Stimulated activated CD8-positive, alpha-beta memory T cell treated with anti-CD3 and anti-CD28 coated beads, Interleukin-15, amount 100 ng/mL, for 24 hours (primary cell): ENCODE data around the gene SUCO.
"Not testable (repeated sequence)": the region's sequence is repeated elsewhere in the genome, so short reads cannot be mapped to it uniquely, and the experiment has no call there.

Experiments used
- DNase-seq: peaks from one replicate; pipeline ENCODE4 v3.0.0-alpha.2; 2020; ENCODE audit warnings: low read depth

The SUCO gene

DNA sequence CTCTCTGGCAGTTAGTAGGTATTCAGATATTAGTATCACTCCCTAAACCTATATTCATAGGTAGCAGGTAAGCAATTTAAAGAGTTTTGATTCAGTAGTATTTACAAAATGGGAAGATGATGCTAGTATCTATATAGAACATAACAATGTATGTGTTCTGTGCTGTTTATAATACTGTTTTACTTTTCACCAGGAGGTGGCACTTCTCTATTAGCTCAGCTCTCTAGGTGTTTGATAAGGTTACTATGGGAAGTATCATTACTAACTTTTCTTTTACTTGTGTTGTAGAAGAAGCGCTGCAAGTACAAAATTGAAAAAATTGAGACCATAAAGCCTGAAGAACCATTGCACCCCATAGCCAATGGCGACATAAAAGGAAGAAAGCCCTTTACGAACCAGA lies 76.6 kb downstream of the SUCO start:
- DNase-seq, result no peak

- DNase-seq, result no peak
These were observed 79.5 kb downstream of the SUCO start for GRCh38 chr1:172612478-172612877.

GRCh38 chr1:172613294-172613693 lies 80.3 kb downstream of the SUCO start:
- no peak for DNase-seq

- no peak for DNase-seq
These were observed 83.2 kb downstream of the SUCO start for GRCh38 chr1:172616195-172616594.

- DNase-seq, result no peak
These were observed 83.7 kb downstream of the SUCO start for GRCh38 chr1:172616636-172617035.

GRCh38 chr1:172620603-172621002 lies 87.7 kb downstream of the SUCO start:
- DNase-seq, result not testable (repeated sequence)

DNA sequence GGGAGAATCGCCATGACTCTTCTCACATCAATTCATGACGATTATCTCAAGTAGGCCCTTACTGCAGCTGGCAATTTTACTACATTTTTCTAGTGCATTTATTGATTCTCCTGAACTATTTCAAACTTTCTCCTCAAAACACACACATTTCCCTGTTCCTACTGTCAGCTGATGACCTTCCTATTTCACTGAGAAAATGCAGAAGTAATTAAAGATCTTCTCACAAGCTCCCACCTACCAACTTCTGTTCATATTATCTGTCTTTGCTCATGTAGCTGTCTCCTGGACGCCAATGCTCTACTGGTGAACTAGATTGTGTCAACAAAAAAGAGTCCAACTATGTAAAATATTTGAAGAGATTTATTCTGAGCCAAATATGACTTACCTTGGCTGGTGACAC lies 89.6 kb downstream of the SUCO start:
- no peak for DNase-seq

DNA sequence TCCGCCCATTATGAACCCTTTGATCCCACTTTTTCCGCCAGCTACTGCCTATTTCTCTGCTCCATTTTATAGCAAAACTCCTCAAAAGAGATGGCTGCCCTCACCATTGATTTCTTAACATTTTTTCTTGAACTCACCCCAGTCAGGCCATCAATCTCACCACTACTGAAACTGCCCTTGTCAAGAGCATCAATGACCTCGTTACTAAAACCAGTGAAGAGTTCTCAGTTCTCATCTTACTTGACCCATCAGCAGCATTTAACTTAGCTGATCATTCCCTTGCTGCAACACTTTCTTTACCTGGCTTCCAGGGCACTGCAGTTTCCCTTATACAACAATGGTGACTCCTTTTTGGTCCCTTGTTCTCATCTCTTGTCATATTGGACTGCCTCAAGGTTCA lies 90.8 kb downstream of the SUCO start:
- no peak for DNase-seq

- DNase-seq, result no peak
These were observed 93.9 kb downstream of the SUCO start for GRCh38 chr1:172626845-172627244.

GRCh38 chr1:172627702-172628101 lies 94.8 kb downstream of the SUCO start:
- no peak for DNase-seq

GRCh38 chr1:172628401-172628800 lies 95.5 kb downstream of the SUCO start:
- no peak for DNase-seq

GRCh38 chr1:172629170-172629569 lies 96.2 kb downstream of the SUCO start:
- DNase-seq, result no peak

- DNase-seq, result no peak
These were observed 96.7 kb downstream of the SUCO start for GRCh38 chr1:172629638-172630037.

- no peak for DNase-seq
These were observed 97.3 kb downstream of the SUCO start for GRCh38 chr1:172630056-172630818.

DNA sequence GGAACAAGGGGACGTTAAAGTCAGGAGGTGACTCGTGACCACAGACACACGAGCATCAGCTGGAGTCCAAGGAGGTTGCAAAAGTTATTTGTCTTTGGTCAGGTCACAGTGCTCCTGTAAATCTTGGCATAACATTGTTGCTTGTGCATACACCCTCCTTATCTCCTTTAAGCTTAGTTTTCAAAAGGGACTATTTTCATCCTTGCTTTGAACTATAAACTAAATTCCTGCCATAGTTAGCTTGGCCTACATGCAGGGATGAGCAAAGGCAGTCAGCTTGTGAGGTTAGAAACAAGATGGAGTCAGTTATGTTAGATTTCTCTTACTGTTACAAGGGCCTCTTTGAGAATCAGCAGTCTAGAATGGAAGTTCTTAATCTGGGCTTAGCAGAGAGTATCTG lies 97.9 kb downstream of the SUCO start:
- no peak for DNase-seq

DNA sequence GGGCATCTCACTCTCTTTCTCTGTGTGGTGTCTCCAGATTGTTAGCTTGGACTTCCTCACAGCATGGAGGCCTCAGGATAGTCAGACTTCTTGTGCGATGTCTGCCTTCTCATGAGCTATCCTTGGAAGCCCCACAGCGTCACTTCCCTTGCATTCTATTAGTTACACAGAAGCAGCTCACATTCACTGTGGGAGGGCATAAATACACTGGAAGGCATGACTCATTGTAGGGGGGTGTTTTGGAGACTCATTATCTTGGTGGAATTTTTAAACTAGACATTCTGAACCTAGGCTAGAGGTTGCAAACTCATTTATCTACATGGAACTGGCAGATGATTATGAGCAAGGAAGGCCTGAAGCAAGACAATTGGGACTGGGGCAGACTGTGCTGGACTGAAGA lies 104.6 kb downstream of the SUCO start:
- no peak for DNase-seq

GRCh38 chr1:172638249-172638648 lies 105.3 kb downstream of the SUCO start:
- DNase-seq, result no peak

DNA sequence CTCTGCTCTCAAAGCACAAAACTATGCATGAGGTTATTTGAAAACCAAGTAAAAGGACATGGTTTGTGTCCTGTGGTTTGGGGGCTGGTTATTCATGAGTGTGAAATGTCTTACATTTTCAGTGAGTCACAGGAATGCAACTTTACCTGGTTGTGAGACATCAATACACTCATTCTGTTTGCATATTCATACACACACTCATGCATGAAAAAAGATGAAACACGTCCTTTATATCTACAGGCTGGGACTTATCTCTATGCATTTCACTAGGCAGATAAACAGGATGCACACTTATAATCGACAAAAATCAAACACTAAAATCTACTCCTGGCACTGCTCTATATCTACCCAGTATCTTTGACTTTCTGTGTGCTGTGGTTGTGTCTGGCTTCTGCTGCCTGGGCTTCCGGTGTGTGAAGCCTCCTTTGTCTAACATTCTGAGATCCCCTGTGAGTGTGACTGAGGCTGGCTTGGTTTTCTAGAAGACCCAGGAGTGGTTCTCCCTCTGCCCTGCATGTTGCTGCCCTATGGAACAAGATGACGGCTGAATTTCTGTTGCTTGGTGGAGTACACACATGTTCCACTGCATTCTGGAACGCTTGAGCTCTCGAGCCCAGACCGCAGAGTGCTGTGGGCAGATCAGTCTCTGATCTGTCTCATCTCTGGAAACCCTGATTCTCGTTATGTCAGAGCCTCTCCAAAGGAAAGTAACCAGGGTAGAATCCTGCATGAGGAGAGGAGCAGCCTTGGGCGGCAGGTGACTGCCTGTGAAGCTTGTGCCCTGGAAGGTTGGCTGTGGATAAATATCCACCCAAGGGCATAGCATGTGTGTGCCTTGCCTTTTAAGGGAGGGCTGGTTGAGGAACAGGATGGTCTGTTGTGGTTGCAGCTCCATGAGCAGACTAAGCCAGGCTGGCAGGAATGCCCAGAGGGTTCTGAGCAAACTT lies 106.2 kb downstream of the SUCO start:
- peak; percentile 34 for DNase-seq

GRCh38 chr1:172640111-172640510 lies 107.2 kb downstream of the SUCO start:
- DNase-seq, result no peak

DNA sequence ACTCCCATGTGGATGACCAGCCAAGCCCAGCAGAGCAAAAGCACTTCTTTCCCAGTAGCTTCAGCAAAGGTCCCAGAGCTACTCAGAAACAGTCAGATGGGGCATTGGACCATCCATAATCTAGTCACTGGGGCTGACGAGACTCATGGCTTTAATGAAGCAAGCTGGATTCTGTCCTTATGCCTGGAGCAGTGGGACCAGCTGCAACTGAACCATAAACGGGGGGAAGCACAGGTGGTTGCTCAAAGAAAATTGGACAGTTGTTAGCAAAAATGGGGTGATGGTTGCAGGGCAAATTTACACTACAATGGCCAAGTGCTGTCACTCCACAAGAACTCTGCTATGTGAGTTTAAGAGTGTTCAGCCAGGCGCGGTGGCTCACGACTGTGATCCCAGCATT lies 108.5 kb downstream of the SUCO start:
- DNase-seq, result no peak

GRCh38 chr1:172642970-172643369 lies 110.0 kb downstream of the SUCO start:
- DNase-seq, result no peak

DNA sequence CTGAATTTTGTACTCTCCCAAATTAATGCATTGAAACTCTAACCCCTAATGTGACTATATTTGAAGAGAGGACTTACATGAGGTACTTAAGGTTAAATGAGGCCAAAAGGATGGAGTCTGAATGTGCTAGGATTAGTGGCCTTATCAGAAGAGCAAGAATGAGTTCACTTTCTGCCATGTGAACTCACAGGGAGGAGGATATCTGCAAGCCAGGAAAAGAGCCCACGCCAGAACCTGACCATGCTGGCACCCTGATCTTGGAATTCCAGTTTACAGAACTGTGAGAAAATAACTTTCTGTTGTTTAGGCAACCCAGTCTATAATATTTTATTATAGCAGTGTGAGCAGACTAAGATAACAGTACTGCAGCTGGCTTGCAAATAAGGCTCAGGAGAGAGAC lies 113.7 kb downstream of the SUCO start:
- DNase-seq, result no peak

DNA sequence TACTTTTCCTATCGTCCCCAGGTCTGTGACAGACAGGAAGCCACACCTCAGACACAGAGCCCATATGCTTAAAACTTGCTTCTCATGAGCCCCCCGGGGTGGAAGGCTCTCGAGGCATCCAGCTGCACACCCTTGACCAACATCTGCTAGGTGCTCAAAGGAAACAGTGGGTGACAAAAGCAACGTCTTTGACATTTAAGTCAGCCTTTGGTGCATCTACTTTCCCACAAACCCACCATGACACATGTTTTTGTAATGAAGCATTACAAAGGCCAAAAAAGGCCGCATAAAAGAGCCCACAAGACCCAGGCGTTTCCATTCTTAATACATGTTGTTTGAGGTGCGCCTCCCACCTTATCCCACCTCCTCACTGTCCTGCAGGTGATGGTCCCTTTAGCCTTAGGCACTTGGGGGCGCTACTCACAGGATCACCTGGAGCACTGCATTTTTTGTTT lies 114.2 kb downstream of the SUCO start:
- no peak for DNase-seq
